Endothelial cell of umbilical vein (primary cell): ENCODE measurements around the gene TLDC2. TPM values are rescaled to one million over a fixed set of nuclear protein-coding genes. Genes with fewer than 3 reads are reported as not detected.

Experiments
- BruUV-seq: library from RNA; stranded (reverse); fragments of 400-500 nt; replicated peaks from 2 replicates; lab custom pipeline; 2021; lab: Mats Ljungman, UMichigan
- CTCF ChIA-PET: fragments of 300-600, 350-600 bp; sonication (Branson Sonifier 250); formaldehyde crosslinking; loops from one replicate; lab custom pipeline; 2021; ENCODE audit warnings: antibody characterized with exemption, inconsistent platforms; lab: Charles Lee
- POLR2A ChIA-PET: fragments of 300-600, 350-600 bp; sonication (Branson Sonifier 250); formaldehyde crosslinking; loops from one replicate; lab custom pipeline; 2021; ENCODE audit warnings: antibody characterized with exemption, inconsistent platforms; lab: Charles Lee
- DNase-seq: peaks from one replicate; pipeline ENCODE4 v3.0.0-alpha.2; 2011; ENCODE audit warnings: low read depth, low spot score
- FAIRE-seq: peaks from 2 replicates; lab custom pipeline; 2011; peaks lifted over from hg19 to GRCh38; lab: Jason Lieb, UNC
- H2AFZ ChIP-seq: 2 replicates; pipeline ENCODE4 v1.6.0; 2012; ENCODE audit warnings: low read depth, low read length, control low read depth, inconsistent platforms
- H3K27ac ChIP-seq: 2 replicates; pipeline ENCODE4 v1.5.1; 2011; ENCODE audit warnings: low read depth, mild to moderate bottlenecking, control low read depth, low read length, moderate library complexity; ENCODE audit not compliant: insufficient read depth
- H3K27me3 ChIP-seq, 2 experiments: 2 replicates each; pipeline versions ENCODE4 v1.6.0 to v1.6.1; 2011; ENCODE audit warnings: low read length in 2 of 2, mixed read lengths in 1 of 2; ENCODE audit not compliant: control insufficient read depth in 2 of 2, insufficient read depth in 2 of 2
- H3K36me3 ChIP-seq, 2 experiments: 2 replicates in 1 of 2; 3 replicates in 1 of 2; pipeline ENCODE4 v1.5.1; 2011; ENCODE audit warnings: low read length in 2 of 2, mild to moderate bottlenecking in 1 of 2, moderate library complexity in 1 of 2; ENCODE audit not compliant: control insufficient read depth in 2 of 2, insufficient read depth in 2 of 2; ENCODE audit errors: extremely low read depth in 1 of 2
- H3K4me1 ChIP-seq: 3 replicates; pipeline ENCODE4 v1.5.1; 2011; ENCODE audit warnings: mild to moderate bottlenecking, low read length; ENCODE audit not compliant: control insufficient read depth, insufficient read depth; ENCODE audit errors: extremely low read depth
- H3K4me2 ChIP-seq: 2 replicates; pipeline ENCODE4 v1.6.1; 2011; ENCODE audit warnings: low read length, control low read depth, mixed read lengths; ENCODE audit not compliant: insufficient read depth
- H3K4me3 ChIP-seq, 3 experiments: fragments of 200-600 bp in 1 of 3; sonication (generic), shearing (Covaris generic) in 1 of 3; replicated peaks in 1 of 3; 2 replicates each; pipeline ENCODE4 v1.5.1; 2011 to 2016; ENCODE audit warnings: control low read depth in 3 of 3, low read length in 3 of 3, mild to moderate bottlenecking in 2 of 3, inconsistent platforms in 1 of 3, low read depth in 1 of 3, moderate library complexity in 1 of 3; ENCODE audit not compliant: insufficient read depth in 1 of 3
- H3K79me2 ChIP-seq: 2 replicates; pipeline ENCODE4 v1.6.0; 2012; ENCODE audit warnings: low read length, inconsistent platforms; ENCODE audit not compliant: control insufficient read depth, insufficient read depth
- H3K9ac ChIP-seq: replicated peaks from 2 replicates; pipeline ENCODE3; 2011; ENCODE audit warnings: low read length, control low read depth; ENCODE audit not compliant: insufficient read depth; ENCODE audit errors: extremely low read depth
- H3K9me1 ChIP-seq: replicated peaks from 3 replicates; pipeline ENCODE4 v1.6.0; 2011; ENCODE audit warnings: mild to moderate bottlenecking, low read length; ENCODE audit not compliant: control insufficient read depth, insufficient read depth; ENCODE audit errors: extremely low read depth
- H3K9me3 ChIP-seq: replicated peaks from 2 replicates; pipeline ENCODE4 v1.5.1; 2012; ENCODE audit warnings: low read length, inconsistent platforms; ENCODE audit not compliant: control insufficient read depth, insufficient read depth
- H4K20me1 ChIP-seq: replicated peaks from 2 replicates; pipeline ENCODE3; 2011; ENCODE audit warnings: mild to moderate bottlenecking, low read length; ENCODE audit not compliant: control insufficient read depth, insufficient read depth; ENCODE audit errors: extremely low read depth
- CTCF ChIP-seq, 2 donors: IDR thresholded peaks; 1 replicate in 1 of 2; 2 replicates in 1 of 2; pipeline ENCODE4 v1.5.1; 2011; ENCODE audit warnings: low read length in 2 of 2, mild to moderate bottlenecking in 2 of 2, moderate library complexity in 2 of 2, control low read depth in 1 of 2, inconsistent platforms in 1 of 2, low read depth in 1 of 2; ENCODE audit not compliant: insufficient read depth in 1 of 2; ENCODE audit errors: extremely low read depth in 1 of 2
- EZH2 ChIP-seq: IDR thresholded peaks from 2 replicates; pipeline ENCODE4 v1.6.1; 2012; ENCODE audit warnings: borderline replicate concordance, low read depth, mild to moderate bottlenecking, moderate library complexity, low read length, inconsistent platforms; ENCODE audit not compliant: severe bottlenecking
- FOS ChIP-seq: IDR thresholded peaks from 2 replicates; pipeline ENCODE4 v1.6.1; 2011; ENCODE audit warnings: mild to moderate bottlenecking, low read length, moderate library complexity, borderline replicate concordance; ENCODE audit not compliant: insufficient read depth
- GATA2 ChIP-seq: IDR thresholded peaks from 2 replicates; pipeline ENCODE4 v1.7.0; 2011; ENCODE audit warnings: low read depth, mild to moderate bottlenecking, moderate library complexity, mixed read lengths, low read length; ENCODE audit not compliant: insufficient read length, insufficient read depth
- JUN ChIP-seq: IDR thresholded peaks from 2 replicates; pipeline ENCODE4 v1.6.1; 2011; ENCODE audit warnings: borderline replicate concordance, low read depth; ENCODE audit not compliant: insufficient read length, insufficient read depth
- MAX ChIP-seq: IDR thresholded peaks from 2 replicates; pipeline ENCODE4 v1.6.1; 2011; ENCODE audit not compliant: insufficient read depth, insufficient read length
- MYC ChIP-seq: IDR thresholded peaks from one replicate; pipeline ENCODE4 v1.6.1; 2011; ENCODE audit warnings: mild to moderate bottlenecking, low read depth, low read length
- POLR2A ChIP-seq: IDR thresholded peaks from 2 replicates; pipeline ENCODE4 v1.6.1; 2012; ENCODE audit warnings: low read depth, mild to moderate bottlenecking, control low read depth, low read length
- POLR2AphosphoS5 ChIP-seq: IDR thresholded peaks from 2 replicates; pipeline ENCODE4 v1.6.1; 2012; ENCODE audit warnings: low read depth, mild to moderate bottlenecking, control low read depth, low read length, moderate library complexity; ENCODE audit not compliant: insufficient read depth
- dilution Hi-C: fragments of 300-500 bp; cut with MboI; formaldehyde crosslinking; loops from one replicate; pipeline ENCODE4 v1.15.0; 2019; ENCODE audit warnings: low sequenced_read_pairs; ENCODE audit not compliant: extremely low pct_ligation_motif_present
- intact Hi-C: fragments of 100-400 bp; cut with micrococcal nuclease; formaldehyde crosslinking; loops from one replicate; pipeline ENCODE4 v1.10.0; 2022
- polyA plus RNA-seq, 4 experiments: library from polyadenylated mRNA; depleted of rRNA in 3 of 4; stranded (reverse) in 3 of 4; unstranded in 1 of 4; fragments of >200 nt; gene quantifications; 2 replicates each; pipeline versions ENCODE4 v1.2.1 to v1.2.3, GENCODE V29; 2011 to 2012; ENCODE audit warnings: missing spikeins in 1 of 4
- total RNA-seq: library from RNA; stranded (reverse); gene quantifications from 2 replicates; pipeline ENCODE4 v1.2.3, GENCODE V29; 2021

TLDC2 gene
- total and polyA plus RNA-seq, 2 donors (not counting 3 experiments of a cell fraction or from before 2014, with no cell fraction given): not detected

GRCh38 chr20:36926653-36927200 is 50.8 kb downstream of the TLDC2 start:
- ChIA-PET CTCF (no interaction called here), POLR2A (no interaction called here)
- no peak overlapping the region for H3K4me3 ChIP-seq
- no TSS peak for BruUV-seq
- no peak overlapping the region for H2AFZ ChIP-seq
- H3K27me3 ChIP-seq: no peaks in the 10 kb centered on the region
- H3K4me2 ChIP-seq: no peak overlapping the region
- H3K27ac ChIP-seq: no peak overlapping the region
- peaks cover 0 to 3% of the 10 kb centered on the region in 2 experiments for H3K36me3 ChIP-seq
- intact Hi-C loops: no loop called here
- H4K20me1 ChIP-seq: no peaks in the 10 kb centered on the region
- FAIRE-seq (no peak), DNase-seq (no peak)
- H3K79me2 ChIP-seq: no peaks in the 10 kb centered on the region
- H3K9ac ChIP-seq: no peak overlapping the region
- TF ChIP-seq POLR2A: no peak
- no peak for TF ChIP-seq MYC
- no peak for TF ChIP-seq JUN
- no peak for TF ChIP-seq MAX
- TF ChIP-seq POLR2AphosphoS5: no peak
- TF ChIP-seq FOS: no peak
- TF ChIP-seq EZH2: no peak
- no peak for TF ChIP-seq GATA2
- TF ChIP-seq CTCF (IDR thresholded peaks at IDR 0.05; ENCODE audit: extremely low read depth in 1 of 2, insufficient read depth in 1 of 2, low read depth in 1 of 2, low read length in 2 of 2): no peak
- no peaks in the 10 kb centered on the region for H3K4me1 ChIP-seq
- no peaks in the 10 kb centered on the region for H3K9me3 ChIP-seq
- no peaks in the 10 kb centered on the region for H3K9me1 ChIP-seq
- dilution Hi-C loops: no loop called here
